Neural cell (in vitro differentiated cells): ENCODE measurements around the gene LAMA5. TPM values are rescaled to one million over a fixed set of nuclear protein-coding genes. Genes with fewer than 3 reads are reported as not detected.

ENCODE experiments used
- H2AFZ ChIP-seq: fragments of 200-600, 300-800 bp; sonication (generic), shearing (Covaris generic); 2 replicates; pipeline ENCODE4 v1.6.0; 2014; ENCODE audit warnings: low read depth, mild to moderate bottlenecking, antibody characterized with exemption, low read length, moderate library complexity
- H3F3A ChIP-seq: fragments of 200-600 bp; shearing (Covaris generic); 2 replicates; pipeline ENCODE4 v1.6.1; 2016; ENCODE audit warnings: mild to moderate bottlenecking, moderate library complexity, mixed read lengths, antibody characterized with exemption, low read length; ENCODE audit not compliant: insufficient read depth, poor library complexity, severe bottlenecking
- H3K27ac ChIP-seq: fragments of 200-600, 300-800 bp; sonication (generic), shearing (Covaris generic); 2 replicates; pipeline ENCODE4 v1.5.1; 2014; ENCODE audit warnings: mild to moderate bottlenecking, low read length, moderate library complexity
- H3K27me3 ChIP-seq: fragments of 300-800, 200-600 bp; sonication (generic), shearing (Covaris generic); 2 replicates; pipeline ENCODE4 v1.6.0; 2014; ENCODE audit warnings: mild to moderate bottlenecking, low read depth, low read length, moderate library complexity; ENCODE audit not compliant: insufficient read depth
- H3K36me3 ChIP-seq: fragments of 300-800, 200-600 bp; sonication (generic), shearing (Covaris generic); 2 replicates; pipeline ENCODE4 v1.5.1; 2014; ENCODE audit warnings: mild to moderate bottlenecking, antibody characterized with exemption, low read length, moderate library complexity; ENCODE audit not compliant: insufficient read depth
- H3K4me2 ChIP-seq: fragments of 300-800, 200-600 bp; sonication (generic), shearing (Covaris generic); 2 replicates; pipeline ENCODE4 v1.6.0; 2014; ENCODE audit warnings: mild to moderate bottlenecking, low read length
- H3K4me3 ChIP-seq: fragments of 300-800, 200-600 bp; sonication (generic), shearing (Covaris generic); 2 replicates; pipeline ENCODE4 v1.5.1; 2014; ENCODE audit warnings: mild to moderate bottlenecking, low read length, moderate library complexity
- H3K79me2 ChIP-seq: fragments of 200-600 bp; shearing (Covaris generic); replicated peaks from 2 replicates; pipeline ENCODE4 v1.6.0; 2014; ENCODE audit warnings: mild to moderate bottlenecking, low read length, moderate library complexity; ENCODE audit not compliant: insufficient read depth
- H3K9ac ChIP-seq: fragments of 300-800, 200-600 bp; sonication (generic), shearing (Covaris generic); 2 replicates; pipeline ENCODE4 v1.6.1; 2016; ENCODE audit warnings: mild to moderate bottlenecking, low read length, mixed read lengths
- H3K9me2 ChIP-seq: fragments of 200-600 bp; shearing (Covaris generic); 2 replicates; pipeline ENCODE4 v1.6.1; 2016; ENCODE audit warnings: mild to moderate bottlenecking, low read length, mixed read lengths; ENCODE audit not compliant: insufficient read depth
- H3K9me3 ChIP-seq: fragments of 200-600, 300-800 bp; sonication (generic), shearing (Covaris generic); 2 replicates; pipeline ENCODE4 v1.6.1; 2016; ENCODE audit warnings: mild to moderate bottlenecking, mixed run types, low read length, moderate library complexity, mixed read lengths
- H4K20me1 ChIP-seq: fragments of 200-600 bp; shearing (Covaris generic); 2 replicates; pipeline ENCODE4 v1.6.1; 2016; ENCODE audit warnings: mild to moderate bottlenecking, mixed run types; ENCODE audit not compliant: insufficient read depth
- EP300 ChIP-seq: fragments of 450-650 bp; conservative IDR thresholded peaks from 2 replicates; pipeline ENCODE4 v1.6.1; 2014; ENCODE audit warnings: antibody characterized with exemption, mild to moderate bottlenecking, moderate library complexity; ENCODE audit not compliant: poor library complexity, severe bottlenecking
- EZH2 ChIP-seq: fragments of 200-600, 300-800 bp; shearing (Covaris generic), sonication (generic); IDR thresholded peaks from 2 replicates; pipeline ENCODE4 v1.6.1; 2014; ENCODE audit warnings: antibody characterized with exemption, low read length, borderline replicate concordance, mild to moderate bottlenecking; ENCODE audit not compliant: insufficient read depth, poor library complexity, severe bottlenecking
- MXI1 ChIP-seq: fragments of 450-650 bp; conservative IDR thresholded peaks from 2 replicates; pipeline ENCODE4 v1.6.1; 2014; ENCODE audit warnings: antibody characterized with exemption, mild to moderate bottlenecking; ENCODE audit not compliant: poor library complexity, severe bottlenecking
- POLR2AphosphoS5 ChIP-seq: IDR thresholded peaks from 2 replicates; pipeline ENCODE4 v1.6.1; 2012
- RAD21 ChIP-seq: fragments of 450-650 bp; conservative IDR thresholded peaks from 2 replicates; pipeline ENCODE4 v1.6.1; 2014; ENCODE audit warnings: antibody characterized with exemption, mild to moderate bottlenecking, moderate library complexity
- REST ChIP-seq: IDR thresholded peaks from 2 replicates; pipeline ENCODE4 v1.6.1; 2012; ENCODE audit warnings: borderline replicate concordance
- SMC3 ChIP-seq: fragments of 450-650 bp; conservative IDR thresholded peaks from 2 replicates; pipeline ENCODE4 v1.6.1; 2014; ENCODE audit warnings: antibody characterized with exemption, mild to moderate bottlenecking, moderate library complexity; ENCODE audit not compliant: poor library complexity
- TAF1 ChIP-seq: IDR thresholded peaks from 2 replicates; pipeline ENCODE4 v1.6.1; 2012; ENCODE audit warnings: low read depth
- polyA plus RNA-seq: library from polyadenylated mRNA; depleted of rRNA; stranded (reverse); fragments of >200 nt; gene quantifications from 2 replicates; pipeline ENCODE4 v1.2.3, GENCODE V29; 2014
- TF ChIP-seq, protein P1 (sequence below): fragments of 450-650 bp; IDR thresholded peaks from 2 replicates; pipeline ENCODE4 v1.5.1; 2014; ENCODE audit warnings: antibody characterized with exemption, mild to moderate bottlenecking, moderate library complexity; ENCODE audit not compliant: poor library complexity, severe bottlenecking

LAMA5 gene
- polyA plus RNA-seq, 1 donor from 2014 or later = 27.2 TPM

DNA sequence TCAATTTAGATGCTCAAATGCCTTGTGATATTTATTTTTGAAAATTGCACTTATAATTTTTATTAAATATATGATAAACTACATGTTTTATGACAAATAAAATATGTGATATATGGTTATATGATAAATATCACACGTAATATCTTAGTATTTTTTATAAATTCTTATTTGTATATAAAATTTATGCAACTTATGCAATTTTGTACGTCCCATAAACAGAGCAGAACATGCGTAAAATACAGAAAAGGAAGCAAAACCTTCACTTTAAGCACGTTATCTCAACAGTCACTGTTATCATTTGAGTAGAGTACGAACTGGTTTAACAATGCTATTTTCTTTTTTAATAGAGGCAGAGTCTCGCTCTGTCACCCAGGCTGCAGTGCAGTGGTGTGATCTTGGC is 80.0 kb downstream of the LAMA5 start:
- H3K36me3 ChIP-seq = peaks cover 6% of the 10 kb centered on the region

GRCh38 chr20:62286493-62287064 is 80.5 kb downstream of the LAMA5 start:
- H3F3A ChIP-seq = no peaks in the 10 kb centered on the region
- H3K27me3 ChIP-seq = no peaks in the 10 kb centered on the region
- H3K9me2 ChIP-seq = no peaks in the 10 kb centered on the region
- no peaks in the 10 kb centered on the region for H3K9me3 ChIP-seq
- H3K79me2 ChIP-seq = no peaks in the 10 kb centered on the region
- peaks cover 6% of the 10 kb centered on the region for H3K36me3 ChIP-seq
- no peak overlapping the region for H3K27ac ChIP-seq
- H3K4me3 ChIP-seq = no peak overlapping the region
- H3K9ac ChIP-seq = no peak overlapping the region
- no peak overlapping the region for H3K4me2 ChIP-seq
- H4K20me1 ChIP-seq = no peaks in the 10 kb centered on the region
- no peak overlapping the region for H2AFZ ChIP-seq
- TF ChIP-seq RAD21 (no peak), MXI1 (no peak), REST (no peak), POLR2AphosphoS5 (no peak), SMC3 (no peak), EZH2 (no peak)
- TF ChIP-seq, protein P1, sequence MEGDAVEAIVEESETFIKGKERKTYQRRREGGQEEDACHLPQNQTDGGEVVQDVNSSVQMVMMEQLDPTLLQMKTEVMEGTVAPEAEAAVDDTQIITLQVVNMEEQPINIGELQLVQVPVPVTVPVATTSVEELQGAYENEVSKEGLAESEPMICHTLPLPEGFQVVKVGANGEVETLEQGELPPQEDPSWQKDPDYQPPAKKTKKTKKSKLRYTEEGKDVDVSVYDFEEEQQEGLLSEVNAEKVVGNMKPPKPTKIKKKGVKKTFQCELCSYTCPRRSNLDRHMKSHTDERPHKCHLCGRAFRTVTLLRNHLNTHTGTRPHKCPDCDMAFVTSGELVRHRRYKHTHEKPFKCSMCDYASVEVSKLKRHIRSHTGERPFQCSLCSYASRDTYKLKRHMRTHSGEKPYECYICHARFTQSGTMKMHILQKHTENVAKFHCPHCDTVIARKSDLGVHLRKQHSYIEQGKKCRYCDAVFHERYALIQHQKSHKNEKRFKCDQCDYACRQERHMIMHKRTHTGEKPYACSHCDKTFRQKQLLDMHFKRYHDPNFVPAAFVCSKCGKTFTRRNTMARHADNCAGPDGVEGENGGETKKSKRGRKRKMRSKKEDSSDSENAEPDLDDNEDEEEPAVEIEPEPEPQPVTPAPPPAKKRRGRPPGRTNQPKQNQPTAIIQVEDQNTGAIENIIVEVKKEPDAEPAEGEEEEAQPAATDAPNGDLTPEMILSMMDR = no peak

More for the DNA sequence above, 80.0 kb downstream of the LAMA5 start:
- Histone ChIP-seq H2AFZ (no peak overlapping the region), H4K20me1 (no peaks in the 10 kb centered on the region), H3F3A (no peaks in the 10 kb centered on the region), H3K9ac (no peak overlapping the region), H3K4me3 (no peak overlapping the region), H3K4me2 (no peak overlapping the region), H3K9me2 (no peaks in the 10 kb centered on the region), H3K27ac (no peak overlapping the region), H3K27me3 (no peaks in the 10 kb centered on the region), H3K9me3 (no peaks in the 10 kb centered on the region), H3K79me2 (no peaks in the 10 kb centered on the region)
- TF ChIP-seq MXI1 = no peak
- TF ChIP-seq, protein P1 = no peak
- TF ChIP-seq EZH2 = no peak
- TF ChIP-seq POLR2AphosphoS5 = no peak
- TF ChIP-seq RAD21 = no peak
- no peak for TF ChIP-seq SMC3
- no peak for TF ChIP-seq REST
- TF ChIP-seq TAF1 = no peak
- no peak for TF ChIP-seq EP300
